H9 (cell line): ENCODE results near the gene SLC16A3. TPM values are rescaled to one million over a fixed set of nuclear protein-coding genes. Genes with fewer than 3 reads are reported as not detected.

Experiments used
- DNase-seq: peaks from one replicate; pipeline ENCODE4 v3.0.0-alpha.2; 2017
- H2AFZ ChIP-seq: one replicate; pipeline ENCODE4 v1.6.1; 2013; ENCODE audit warnings: mild to moderate bottlenecking, low read length, control low read depth, moderate library complexity
- H2AK5ac ChIP-seq: 2 replicates; pipeline ENCODE4 v1.6.1; 2013; ENCODE audit warnings: low read length, control low read depth, mixed read lengths; ENCODE audit not compliant: insufficient read length
- H2BK120ac ChIP-seq: one replicate; pipeline ENCODE4 v1.6.1; 2013; ENCODE audit warnings: low read depth, mild to moderate bottlenecking, low read length, control low read depth, inconsistent platforms; ENCODE audit not compliant: poor library complexity, severe bottlenecking
- H2BK12ac ChIP-seq: 2 replicates; pipeline ENCODE4 v1.6.1; 2013; ENCODE audit warnings: low read length, control low read depth, mixed read lengths, low read depth; ENCODE audit not compliant: insufficient read length
- H2BK15ac ChIP-seq: 2 replicates; pipeline ENCODE4 v1.6.1; 2013; ENCODE audit warnings: low read depth, low read length, control low read depth
- H2BK20ac ChIP-seq: one replicate; pipeline ENCODE4 v1.6.1; 2013; ENCODE audit warnings: low read depth, mild to moderate bottlenecking, low read length, control low read depth, inconsistent platforms; ENCODE audit not compliant: poor library complexity, severe bottlenecking
- H2BK5ac ChIP-seq: 2 replicates; pipeline ENCODE4 v1.6.1; 2013; ENCODE audit warnings: low read length, control low read depth, mixed read lengths; ENCODE audit not compliant: insufficient read length
- H3K14ac ChIP-seq: 2 replicates; pipeline ENCODE4 v1.6.1; 2013; ENCODE audit warnings: low read length, control low read depth; ENCODE audit not compliant: insufficient read depth
- H3K18ac ChIP-seq: 2 replicates; pipeline ENCODE4 v1.6.1; 2013; ENCODE audit warnings: low read depth, mild to moderate bottlenecking, mixed read lengths, low read length, control low read depth; ENCODE audit not compliant: insufficient read length
- H3K23ac ChIP-seq: 2 replicates; pipeline ENCODE4 v1.6.1; 2013; ENCODE audit warnings: low read length, control low read depth, mixed read lengths, low read depth; ENCODE audit not compliant: insufficient read length
- H3K23me2 ChIP-seq: 2 replicates; pipeline ENCODE4 v1.6.1; 2013; ENCODE audit warnings: low read depth, mild to moderate bottlenecking, mixed read lengths, low read length, control low read depth; ENCODE audit not compliant: insufficient read length, poor library complexity, severe bottlenecking
- H3K27ac ChIP-seq: 2 replicates; pipeline ENCODE4 v1.5.1; 2013; ENCODE audit warnings: low read length, control low read depth, mixed read lengths, low read depth; ENCODE audit not compliant: insufficient read length
- H3K27me3 ChIP-seq: 2 replicates; pipeline ENCODE4 v1.6.1; 2013; ENCODE audit warnings: low read length, control low read depth, inconsistent platforms; ENCODE audit not compliant: insufficient read depth
- H3K4ac ChIP-seq: 2 replicates; pipeline ENCODE4 v1.6.1; 2013; ENCODE audit warnings: low read depth, mild to moderate bottlenecking, control low read depth, inconsistent platforms, low read length, moderate library complexity
- H3K4me1 ChIP-seq: 2 replicates; pipeline ENCODE4 v1.6.1; 2013; ENCODE audit warnings: low read length, control low read depth, inconsistent platforms; ENCODE audit not compliant: insufficient read depth
- H3K4me2 ChIP-seq: 2 replicates; pipeline ENCODE4 v1.6.1; 2013; ENCODE audit warnings: low read length, control low read depth, mixed read lengths; ENCODE audit not compliant: insufficient read length, insufficient read depth
- H3K56ac ChIP-seq: 2 replicates; pipeline ENCODE4 v1.6.1; 2013; ENCODE audit warnings: low read depth, mild to moderate bottlenecking, mixed read lengths, low read length, control low read depth; ENCODE audit not compliant: insufficient read length
- H3K79me1 ChIP-seq: 2 replicates; pipeline ENCODE4 v1.6.1; 2013; ENCODE audit warnings: low read depth, mild to moderate bottlenecking, moderate library complexity, low read length, control low read depth, inconsistent platforms; ENCODE audit not compliant: insufficient read depth, poor library complexity, severe bottlenecking
- H3K79me2 ChIP-seq: 2 replicates; pipeline ENCODE4 v1.6.1; 2013; ENCODE audit warnings: low read length, control low read depth, inconsistent platforms; ENCODE audit not compliant: insufficient read depth
- H3K9ac ChIP-seq: 2 replicates; pipeline ENCODE4 v1.6.1; 2013; ENCODE audit warnings: low read length, control low read depth, mixed read lengths; ENCODE audit not compliant: insufficient read length; ENCODE audit errors: extremely low read depth
- H3K9me3 ChIP-seq: one replicate; pipeline ENCODE4 v1.6.1; 2013; ENCODE audit warnings: low read depth, low read length, inconsistent platforms; ENCODE audit not compliant: control insufficient read depth
- H3T11ph ChIP-seq: one replicate; pipeline ENCODE4 v1.6.1; 2013; ENCODE audit warnings: mild to moderate bottlenecking, low read length, control low read depth, inconsistent platforms
- H4K20me1 ChIP-seq: one replicate; pipeline ENCODE4 v1.6.1; 2013; ENCODE audit not compliant: control insufficient read depth, insufficient read length, insufficient read depth
- H4K5ac ChIP-seq: 2 replicates; pipeline ENCODE4 v1.6.1; 2013; ENCODE audit warnings: low read depth, mild to moderate bottlenecking, mixed read lengths, low read length, control low read depth; ENCODE audit not compliant: insufficient read length
- H4K8ac ChIP-seq: replicated peaks from 2 replicates; pipeline ENCODE4 v1.6.1; 2013; ENCODE audit warnings: low read length, control low read depth, mixed read lengths, low read depth; ENCODE audit not compliant: insufficient read length
- H4K91ac ChIP-seq: 2 replicates; pipeline ENCODE4 v1.6.1; 2013; ENCODE audit warnings: low read depth, mild to moderate bottlenecking, moderate library complexity, mixed read lengths, low read length, control low read depth; ENCODE audit not compliant: insufficient read length
- H3K27ac Mint-ChIP-seq, 3 experiments: 2 replicates in 2 of 3; 3 replicates in 1 of 3; pipeline ENCODE4 v1.8.0; 2020 to 2021; ENCODE audit warnings: mixed read lengths in 3 of 3, mild to moderate bottlenecking in 1 of 3, moderate library complexity in 1 of 3
- H3K27me3 Mint-ChIP-seq: 2 replicates; pipeline ENCODE4 v1.8.0; 2021; ENCODE audit warnings: low read depth, mild to moderate bottlenecking, moderate library complexity, mixed read lengths
- H3K36me3 Mint-ChIP-seq, 3 experiments: 2 replicates in 2 of 3; 3 replicates in 1 of 3; pipeline ENCODE4 v1.8.0; 2020 to 2021; ENCODE audit warnings: low read depth in 3 of 3, mixed read lengths in 3 of 3; ENCODE audit not compliant: insufficient read depth in 1 of 3
- H3K4me1 Mint-ChIP-seq, 2 experiments: 2 replicates each; pipeline ENCODE4 v1.8.0; 2020; ENCODE audit warnings: mixed read lengths in 2 of 2
- H3K4me3 Mint-ChIP-seq, 2 experiments: 2 replicates in 1 of 2; 3 replicates in 1 of 2; pipeline ENCODE4 v1.8.0; 2020 to 2021; ENCODE audit warnings: mild to moderate bottlenecking in 2 of 2, mixed read lengths in 2 of 2, moderate library complexity in 1 of 2
- H3K9me3 Mint-ChIP-seq, 2 experiments: 2 replicates in 1 of 2; 3 replicates in 1 of 2; pipeline ENCODE4 v1.8.0; 2020; ENCODE audit warnings: mild to moderate bottlenecking in 2 of 2, mixed read lengths in 2 of 2, moderate library complexity in 1 of 2
- CTCF ChIP-seq: fragments of 200-600 bp; sonication (generic); conservative IDR thresholded peaks from 3 replicates; pipeline ENCODE4 v1.8.0; 2021; ENCODE audit warnings: antibody characterized with exemption, mild to moderate bottlenecking
- WGBS: extraction: QIAGEN DNeasy Blood & Tissue Kit; methylation state at CpG from one replicate; pipeline ENCODE4 v1.1.7; 2013; ENCODE audit warnings: missing lambda C conversion rate, low lambda C conversion rate, mixed read lengths; ENCODE audit not compliant: insufficient read length; ENCODE audit errors: extremely low coverage; 5-methylcytosine and 5-hydroxymethylcytosine counted together
- total RNA-seq: library from RNA; stranded (reverse); gene quantifications from 2 replicates; pipeline ENCODE4 v1.2.1, GENCODE V29; 2021

SLC16A3 gene
- total RNA-seq, 1 experiment from 2014 or later: 28.4 TPM

DNA sequence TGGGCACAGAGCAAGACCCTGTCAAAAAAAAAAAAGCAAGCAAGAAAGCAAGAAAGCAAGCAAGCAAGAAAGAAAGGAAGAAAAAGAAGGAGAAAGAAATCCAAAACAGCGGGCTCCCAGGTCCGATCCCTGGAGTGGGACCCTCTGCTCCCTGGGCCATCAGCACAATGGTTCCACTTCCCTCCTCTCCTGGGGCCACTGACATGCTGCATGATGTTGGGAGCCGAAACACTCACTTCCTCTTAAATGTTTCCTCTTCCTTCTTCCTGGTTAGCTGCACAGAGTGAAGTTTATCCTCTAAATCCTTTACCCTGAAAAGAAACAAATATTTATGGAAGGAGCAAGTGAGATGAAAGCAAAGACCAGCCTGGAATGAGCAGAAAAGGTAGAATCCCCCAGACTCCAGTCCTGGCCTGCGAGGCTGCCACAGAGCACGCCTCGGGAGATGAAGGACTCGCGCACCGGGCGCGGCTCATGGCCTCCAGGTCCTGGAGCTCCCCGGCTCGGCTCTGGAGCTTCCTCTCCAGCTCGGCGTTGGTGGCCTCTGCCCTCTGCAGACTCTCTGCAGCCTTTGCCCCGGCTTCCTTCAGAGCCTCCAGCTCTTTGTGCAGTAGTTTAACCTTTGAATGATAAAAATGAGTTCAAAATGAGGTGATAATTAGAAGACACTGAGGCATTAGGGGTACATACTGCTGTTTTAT, 35.2 kb upstream of the SLC16A3 start:
- Histone ChIP-seq H2AFZ (no peak overlapping the region), H3K18ac (no peak overlapping the region), H3K56ac (no peak overlapping the region), H3K79me1 (no peaks in the 10 kb centered on the region), H3K23ac (no peak overlapping the region), H2BK20ac (no peak overlapping the region), H3K4me2 (no peak overlapping the region), H3K4ac (no peak overlapping the region), H3T11ph (no peak overlapping the region), H4K91ac (no peak overlapping the region), H3K4me1 (no peaks in the 10 kb centered on the region), H2BK12ac (no peak overlapping the region), H3K79me2 (no peaks in the 10 kb centered on the region), H2BK120ac (no peak overlapping the region), H3K27ac (no peak overlapping the region), H3K9me3 (no peaks in the 10 kb centered on the region), H2BK5ac (no peak overlapping the region), H3K23me2 (no peaks in the 10 kb centered on the region), H4K5ac (no peak overlapping the region), H4K8ac (no peak overlapping the region), H4K20me1 (no peaks in the 10 kb centered on the region), H3K27me3 (no peaks in the 10 kb centered on the region), H2AK5ac (no peak overlapping the region), H3K14ac (no peak overlapping the region), H3K9ac (no peak overlapping the region), H2BK15ac (no peak overlapping the region)
- Mint-ChIP-seq H3K9me3 (no peaks in the 10 kb centered on the region), H3K4me1 (no peaks in the 10 kb centered on the region), H3K27ac (no peak overlapping the region), H3K36me3 (peaks cover 5 to 44% (median 29%) of the 10 kb centered on the region in 3 experiments; a peak in 5 of 7 replicates), H3K4me3 (no peak overlapping the region), H3K27me3 (peaks cover 4% of the 10 kb centered on the region; the same call in 1 of the 2 replicates)
- no CpG with 5 or more reads among the region's 16 CpGs for WGBS
- no peak for TF ChIP-seq CTCF
- no peak for DNase-seq
